Right lobe of liver (tissue), 4 donors: Measurements from ENCODE around the gene NTN5.

Experiments
- POLR2A ChIP-seq: fragments of 450-650 bp; IDR thresholded peaks from one replicate; pipeline ENCODE4 v1.6.1; 2017; ENCODE audit warnings: antibody characterized with exemption, mild to moderate bottlenecking
- TF ChIP-seq, protein P1 (sequence below), 4 donors: fragments of 200-600 bp in 3 of 4; fragments of 450-650 bp in 1 of 4; IDR thresholded peaks; one replicate each; pipeline versions ENCODE4 v1.5.1 to v1.8.0; 2016 to 2022; ENCODE audit warnings: antibody characterized with exemption in 4 of 4, mild to moderate bottlenecking in 2 of 4
- donor health status: DM: no; HTN: no; CAD: no.
- donor health status: DM: no; HTN: no; CAD: no.
- donor health status: DM: no; HTN: yes; CAD: no.

DNA sequence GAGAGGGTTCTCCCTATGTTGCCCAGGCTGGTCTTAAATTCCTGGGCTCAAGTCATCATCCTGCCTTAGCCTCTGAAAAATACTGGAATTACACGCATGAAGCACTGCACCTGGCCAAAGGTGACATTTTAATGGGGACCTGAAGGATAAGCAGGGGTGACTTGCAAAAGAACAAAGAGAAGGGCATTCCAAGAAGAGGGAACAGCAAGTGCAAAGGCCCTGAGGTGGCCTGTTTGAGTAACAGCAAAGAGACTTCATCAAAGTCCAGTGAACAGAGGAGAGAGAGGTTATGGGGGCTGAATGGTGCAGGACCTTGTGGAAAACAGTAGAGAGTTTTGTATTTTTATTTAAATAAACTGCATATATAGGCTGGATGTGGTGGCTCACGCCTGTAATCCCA, 31.0 kb downstream of the NTN5 start:
- TF ChIP-seq, protein P1, sequence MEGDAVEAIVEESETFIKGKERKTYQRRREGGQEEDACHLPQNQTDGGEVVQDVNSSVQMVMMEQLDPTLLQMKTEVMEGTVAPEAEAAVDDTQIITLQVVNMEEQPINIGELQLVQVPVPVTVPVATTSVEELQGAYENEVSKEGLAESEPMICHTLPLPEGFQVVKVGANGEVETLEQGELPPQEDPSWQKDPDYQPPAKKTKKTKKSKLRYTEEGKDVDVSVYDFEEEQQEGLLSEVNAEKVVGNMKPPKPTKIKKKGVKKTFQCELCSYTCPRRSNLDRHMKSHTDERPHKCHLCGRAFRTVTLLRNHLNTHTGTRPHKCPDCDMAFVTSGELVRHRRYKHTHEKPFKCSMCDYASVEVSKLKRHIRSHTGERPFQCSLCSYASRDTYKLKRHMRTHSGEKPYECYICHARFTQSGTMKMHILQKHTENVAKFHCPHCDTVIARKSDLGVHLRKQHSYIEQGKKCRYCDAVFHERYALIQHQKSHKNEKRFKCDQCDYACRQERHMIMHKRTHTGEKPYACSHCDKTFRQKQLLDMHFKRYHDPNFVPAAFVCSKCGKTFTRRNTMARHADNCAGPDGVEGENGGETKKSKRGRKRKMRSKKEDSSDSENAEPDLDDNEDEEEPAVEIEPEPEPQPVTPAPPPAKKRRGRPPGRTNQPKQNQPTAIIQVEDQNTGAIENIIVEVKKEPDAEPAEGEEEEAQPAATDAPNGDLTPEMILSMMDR (IDR thresholded peaks at IDR 0.05): no peak
- TF ChIP-seq POLR2A: no peak
